ENCODE results near the gene MPP3. TPM values are rescaled to one million over a fixed set of nuclear protein-coding genes. Genes with fewer than 3 reads are reported as not detected.

MPP3 gene
- total and polyA plus RNA-seq, 9 of the 15 experiments (the other 6 are each of a cell fraction or from before 2014, with no cell fraction given), result 0.41 to 10.4 (median 4.5) TPM

- Histone ChIP-seq H2AFZ (ENCODE audit: low read depth, low read length) (no peak overlapping the region), H3K27me3 (ENCODE audit: control insufficient read depth in 2 of 2, insufficient read depth in 2 of 2, low read length in 2 of 2) (no peaks in the 10 kb centered on the region), H3K9ac (ENCODE audit: insufficient read depth in 1 of 2, low read depth in 2 of 2, low read length in 2 of 2) (peak overlapping the region in 1 of 2 experiments; percentile 6; a peak in 1 of 4 replicates), H3K79me2 (ENCODE audit: control insufficient read depth, insufficient read depth, low read length) (no peaks in the 10 kb centered on the region), H3K27ac (ENCODE audit: extremely low read depth, low read depth, low read length) (no peak overlapping the region), H3K4me2 (ENCODE audit: insufficient read depth, low read length) (no peak overlapping the region), H3K36me3 (ENCODE audit: control insufficient read depth, insufficient read depth, low read length) (peaks cover 4% of the 10 kb centered on the region; the same call in 2 of the 3 replicates), H3K4me1 (replicated peaks in 1 of 2; ENCODE audit: control insufficient read depth in 2 of 2, insufficient read depth in 2 of 2, low read length in 2 of 2) (no peaks in the 10 kb centered on the region), H3K9me1 (ENCODE audit: control insufficient read depth, insufficient read depth, low read length) (no peaks in the 10 kb centered on the region), H3K4me3 (no peak overlapping the region), H4K20me1 (replicated peaks; ENCODE audit: control insufficient read depth, insufficient read depth, low read length) (no peaks in the 10 kb centered on the region; the same call in 1 of the 2 replicates), H3K9me3 (replicated peaks; ENCODE audit: control insufficient read depth, insufficient read depth, low read depth, low read length) (no peaks in the 10 kb centered on the region)
- no TSS peak for BruUV-seq (replicated peaks)
- 57% methylated on average over 12 of the region's 12 CpGs for WGBS (ENCODE audit: insufficient coverage, low coverage, missing lambda C conversion rate)
- DNase-seq (ENCODE audit: extremely low read depth in 1 of 4, low spot score in 3 of 4), result no peak
- TF ChIP-seq ZFP30 (CRISPR knock-in tag; IDR thresholded peaks at IDR 0.05; ENCODE audit: borderline replicate concordance) (no peak), GTF2A2 (tag; IDR thresholded peaks at IDR 0.05) (no peak), DPF2 (IDR thresholded peaks at IDR 0.05) (no peak), SUPT5H (IDR thresholded peaks at IDR 0.05) (no peak), SIX5 (IDR thresholded peaks at IDR 0.05; ENCODE audit: borderline replicate concordance in 1 of 2, insufficient read depth in 1 of 2, low read depth in 1 of 2, low read length in 2 of 2) (no peak), HOMEZ (CRISPR knock-in tag; IDR thresholded peaks at IDR 0.05) (no peak)
- intact Hi-C loops (cut with micrococcal nuclease), result no loop called here
- POLR2A ChIA-PET, result interaction anchor here (0.5 to 5.7 kb wide), 2 partner anchors 8 to 65 kb away, joined by 3 to 32 read pairs; no protein-coding TSS in a partner anchor
- in situ Hi-C loops (cut with MboI), result no loop called here
- CTCF ChIA-PET (ENCODE audit: low intra/inter-chr PET ratio), result no interaction called here
- FAIRE-seq, result no peak
- no peak for ATAC-seq
Measured at GRCh38 chr17:43825567-43825966, 7.4 kb downstream of the MPP3 start.

Data from K562 (cell line).